Left ventricle myocardium inferior (tissue), 1 donor: ENCODE results near the gene ADSS1. TPM values are rescaled to one million over a fixed set of nuclear protein-coding genes. Genes with fewer than 3 reads are reported as not detected.
A peak's percentile ranks its signal among the peaks of the same experiment; 100 is the strongest.
"Not testable (repeated sequence)": the region's sequence is repeated elsewhere in the genome, so short reads cannot be mapped to it uniquely, and the experiment has no call there.

ENCODE experiments used
- DNase-seq: peaks from one replicate; pipeline ENCODE4 v3.0.0-alpha.2; 2020
- H3K27ac ChIP-seq: fragments of 200-600 bp; replicated peaks from 2 replicates; pipeline ENCODE4 v1.8.0; 2021
- H3K27me3 ChIP-seq: fragments of 200-600 bp; 2 replicates; pipeline ENCODE4 v1.8.0; 2021; ENCODE audit warnings: low read depth
- H3K36me3 ChIP-seq: fragments of 200-600 bp; 2 replicates; pipeline ENCODE4 v1.8.0; 2021
- H3K4me1 ChIP-seq: fragments of 200-600 bp; 2 replicates; pipeline ENCODE4 v1.8.0; 2021
- H3K4me3 ChIP-seq: fragments of 200-600 bp; 2 replicates; pipeline ENCODE4 v1.8.0; 2021; ENCODE audit warnings: mild to moderate bottlenecking, moderate library complexity
- H3K9me3 ChIP-seq: fragments of 200-600 bp; replicated peaks from 2 replicates; pipeline ENCODE4 v1.8.0; 2021
- CTCF ChIP-seq: fragments of 200-600 bp; IDR thresholded peaks from 2 replicates; pipeline ENCODE4 v1.8.0; 2021; ENCODE audit warnings: antibody characterized with exemption, mild to moderate bottlenecking, borderline replicate concordance
- intact Hi-C: fragments of 100-400 bp; cut with micrococcal nuclease; formaldehyde crosslinking; loops from one replicate; pipeline ENCODE4 v1.11.0; 2022
- total RNA-seq: library from RNA; stranded (reverse); fragmentation: NEBNext Ultra II Directional; extraction: Animal tissue kit (Norgen Biotek cat#: 25700); gene quantifications from one replicate; pipeline ENCODE4 v1.2.1, GENCODE V29; 2021
- donor health status: DM: no; HTN: yes; CAD: no; lungs with severe emphysema.

ADSS1 gene
- total RNA-seq, 1 donor from 2014 or later = 218 TPM

DNA sequence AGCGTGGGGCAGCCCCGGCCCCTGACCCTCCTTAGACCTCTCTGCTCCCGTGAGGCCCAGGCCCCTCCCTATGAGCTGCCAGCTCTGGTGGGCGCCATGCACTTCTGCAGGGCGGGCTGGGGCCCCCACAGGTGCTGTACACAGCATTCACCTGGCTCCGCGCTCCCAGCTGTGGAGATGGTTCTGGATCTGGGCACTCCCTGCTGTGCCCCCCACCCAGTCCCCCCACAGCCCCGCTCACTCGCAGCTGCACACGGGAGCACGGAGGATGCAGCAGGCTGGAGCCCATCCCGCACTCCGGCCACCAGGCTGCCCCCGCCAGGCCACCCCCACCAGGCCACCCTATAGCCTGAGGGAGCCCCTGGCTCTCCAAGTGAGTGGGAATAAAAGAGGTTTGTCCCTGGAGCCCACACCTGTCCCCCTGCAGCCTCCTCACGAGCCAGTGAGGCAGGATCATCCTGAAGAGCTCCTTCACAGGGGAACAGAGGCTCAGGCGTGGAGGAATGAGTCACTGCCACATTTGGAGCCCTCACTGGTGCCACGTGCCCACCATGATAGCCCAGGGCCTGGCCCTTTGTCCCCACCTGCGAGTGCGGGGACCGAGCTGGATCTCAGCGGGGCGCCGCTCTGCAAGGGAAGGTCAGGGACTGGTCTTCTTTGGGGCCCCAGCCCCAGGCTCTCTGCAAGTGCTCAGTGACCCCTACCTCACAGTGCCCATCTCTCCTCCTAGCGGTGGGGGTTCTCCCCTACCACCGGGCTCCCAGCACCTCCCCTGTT, 1.9 kb downstream of the ADSS1 start:
- H3K27ac ChIP-seq = peak overlapping the region; percentile 92
- no peak for DNase-seq
- intact Hi-C loops = no loop called here
- TF ChIP-seq CTCF = no peak
- H3K9me3 ChIP-seq = no peaks in the 10 kb centered on the region
- no peaks in the 10 kb centered on the region for H3K36me3 ChIP-seq
- no peaks in the 10 kb centered on the region for H3K27me3 ChIP-seq
- H3K4me3 ChIP-seq = peak overlapping the region; percentile 88
- peaks cover 91% of the 10 kb centered on the region for H3K4me1 ChIP-seq

- H3K27me3 ChIP-seq = no peaks in the 10 kb centered on the region
- peak overlapping the region; percentile 88 for H3K4me3 ChIP-seq
- peak overlapping the region; percentile 92 for H3K27ac ChIP-seq
- intact Hi-C loops = no loop called here
- TF ChIP-seq CTCF = no peak
- peaks cover 93% of the 10 kb centered on the region for H3K4me1 ChIP-seq
- H3K9me3 ChIP-seq = no peaks in the 10 kb centered on the region
- no peak for DNase-seq
- H3K36me3 ChIP-seq = no peaks in the 10 kb centered on the region
Observed at GRCh38 chr14:104726600-104727451, 2.8 kb downstream of the ADSS1 start.

- H3K27me3 ChIP-seq = no peaks in the 10 kb centered on the region
- intact Hi-C loops = no loop called here
- no peak for DNase-seq
- peak overlapping the region; percentile 92 for H3K27ac ChIP-seq
- H3K4me1 ChIP-seq = peaks cover 93% of the 10 kb centered on the region
- TF ChIP-seq CTCF = no peak
- no peaks in the 10 kb centered on the region for H3K36me3 ChIP-seq
- no peak overlapping the region for H3K4me3 ChIP-seq
- H3K9me3 ChIP-seq = no peaks in the 10 kb centered on the region
Observed at GRCh38 chr14:104728631-104729030, 4.6 kb downstream of the ADSS1 start.

DNA sequence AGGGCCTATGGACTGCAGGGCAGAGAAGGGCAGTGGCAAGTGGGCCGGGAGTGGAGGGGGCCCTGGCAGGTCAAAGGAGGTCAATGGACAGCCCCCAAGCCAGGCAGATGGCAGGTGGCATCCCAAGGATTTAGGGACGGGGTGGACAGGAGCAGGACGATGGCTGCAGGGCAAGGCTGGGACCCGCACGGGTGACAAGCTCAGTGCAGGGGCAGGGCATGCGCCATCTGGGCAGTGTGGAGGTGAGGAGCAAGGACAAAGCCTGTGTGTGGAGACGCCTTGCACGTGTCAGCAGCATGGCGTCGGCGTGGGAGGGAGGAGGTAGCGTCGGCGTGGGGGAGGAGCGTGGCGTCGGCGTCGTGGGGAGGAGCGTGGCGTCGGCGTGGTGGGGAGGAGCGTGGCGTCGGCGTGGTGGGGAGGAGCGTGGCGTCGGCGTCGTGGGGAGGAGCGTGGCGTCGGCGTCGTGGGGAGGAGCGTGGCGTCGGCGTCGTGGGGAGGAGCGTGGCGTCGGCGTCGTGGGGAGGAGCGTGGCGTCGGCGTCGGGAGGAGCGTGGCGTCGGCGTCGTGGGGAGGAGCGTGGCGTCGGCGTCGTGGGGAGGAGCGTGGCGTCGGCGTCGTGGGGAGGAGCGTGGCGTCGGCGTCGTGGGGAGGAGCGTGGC, 5.3 kb downstream of the ADSS1 start:
- intact Hi-C loops, H3K4me3 ChIP-seq, H3K36me3 ChIP-seq: not testable (repeated sequence)

DNA sequence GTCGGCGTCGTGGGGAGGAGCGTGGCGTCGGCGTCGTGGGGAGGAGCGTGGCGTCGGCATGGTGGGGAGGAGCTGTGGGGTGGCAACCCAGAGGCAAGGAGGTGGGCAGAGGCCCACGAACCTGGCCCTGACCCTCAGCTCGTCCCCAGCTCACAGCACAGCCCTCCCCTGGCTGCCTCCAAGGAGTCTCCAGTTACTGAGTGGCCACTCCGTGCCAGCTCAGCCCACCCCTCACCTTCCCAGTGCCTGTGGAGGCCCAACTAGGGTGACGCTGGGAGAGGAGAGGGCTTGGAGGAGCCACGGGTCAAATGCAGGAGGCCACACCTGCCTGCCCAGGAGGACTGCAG, 5.8 kb downstream of the ADSS1 start:
- no peak for TF ChIP-seq CTCF
- DNase-seq = no peak
- intact Hi-C loops = no loop called here
- no peaks in the 10 kb centered on the region for H3K27me3 ChIP-seq
- H3K4me3 ChIP-seq = no peak overlapping the region
- peaks cover 93% of the 10 kb centered on the region for H3K4me1 ChIP-seq
- peak overlapping the region; percentile 98 for H3K27ac ChIP-seq
- H3K9me3 ChIP-seq = no peaks in the 10 kb centered on the region
- no peaks in the 10 kb centered on the region for H3K36me3 ChIP-seq

More for the DNA sequence above, 5.3 kb downstream of the ADSS1 start:
- H3K27ac ChIP-seq = peak overlapping the region; percentile 92
- H3K9me3 ChIP-seq, DNase-seq, H3K27me3 ChIP-seq: not testable (repeated sequence)
- H3K4me1 ChIP-seq = peaks cover 93% of the 10 kb centered on the region
